Stimulated activated CD8-positive, alpha-beta memory T cell treated with anti-CD3 and anti-CD28 coated beads, Interleukin-4, amount 100 ng/mL, for 1 hour (primary cell): Measurements from ENCODE around the gene GPX4.

Experiments
- DNase-seq, 2 donors: peaks; one replicate each; pipeline ENCODE4 v3.0.0-alpha.2; 2020; ENCODE audit warnings: low read depth in 2 of 2, low spot score in 1 of 2

Gene GPX4

GRCh38 chr19:1068009-1069001, 35.5 kb upstream of the GPX4 start:
- peak in 1 of 2 donors; percentile 57 for DNase-seq

DNA sequence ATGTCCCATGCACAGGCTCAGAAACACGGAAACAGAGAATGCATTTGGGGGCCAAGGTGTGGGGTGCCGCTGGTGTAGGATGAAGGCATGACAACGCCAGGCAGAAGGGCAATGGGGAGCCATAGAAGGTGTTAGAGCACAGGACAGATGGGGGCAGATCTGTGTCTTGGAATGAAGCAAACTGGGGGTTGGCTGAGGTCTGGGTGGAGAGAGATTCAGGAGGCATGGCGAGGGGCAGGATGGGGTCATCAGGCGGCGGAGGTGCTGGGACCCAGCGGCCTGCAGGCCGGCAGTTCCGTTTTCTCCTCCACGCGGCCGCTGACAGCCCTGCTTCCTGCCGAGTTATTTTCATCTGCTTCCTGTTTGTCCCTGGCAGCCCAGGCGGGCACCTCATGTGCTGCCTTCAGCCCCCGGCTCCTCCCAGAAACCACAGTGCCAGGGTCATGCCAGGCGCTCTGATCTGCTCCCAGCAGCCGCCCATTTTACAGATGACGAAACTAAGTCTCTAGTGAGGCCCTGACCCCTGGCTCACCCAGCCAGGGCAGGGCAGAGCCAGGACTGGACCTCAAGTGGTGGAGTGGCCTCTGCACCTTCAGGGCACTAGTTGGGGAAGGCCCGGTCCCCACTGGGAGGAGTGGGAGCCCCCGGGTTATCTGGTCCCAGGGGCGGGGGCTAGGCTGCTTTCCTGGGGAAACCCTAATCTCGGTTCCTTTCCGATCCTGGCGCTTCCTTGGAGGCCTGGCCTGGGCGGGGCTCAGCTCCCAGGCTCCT, 34.6 kb upstream of the GPX4 start:
- peak in 1 of 2 donors; percentile 52 for DNase-seq

GRCh38 chr19:1070576-1070930, 33.2 kb upstream of the GPX4 start:
- no peak for DNase-seq

- no peak for DNase-seq
Observed at GRCh38 chr19:1070931-1071791, 32.6 kb upstream of the GPX4 start.

GRCh38 chr19:1072371-1073015, 31.3 kb upstream of the GPX4 start:
- no peak for DNase-seq

DNA sequence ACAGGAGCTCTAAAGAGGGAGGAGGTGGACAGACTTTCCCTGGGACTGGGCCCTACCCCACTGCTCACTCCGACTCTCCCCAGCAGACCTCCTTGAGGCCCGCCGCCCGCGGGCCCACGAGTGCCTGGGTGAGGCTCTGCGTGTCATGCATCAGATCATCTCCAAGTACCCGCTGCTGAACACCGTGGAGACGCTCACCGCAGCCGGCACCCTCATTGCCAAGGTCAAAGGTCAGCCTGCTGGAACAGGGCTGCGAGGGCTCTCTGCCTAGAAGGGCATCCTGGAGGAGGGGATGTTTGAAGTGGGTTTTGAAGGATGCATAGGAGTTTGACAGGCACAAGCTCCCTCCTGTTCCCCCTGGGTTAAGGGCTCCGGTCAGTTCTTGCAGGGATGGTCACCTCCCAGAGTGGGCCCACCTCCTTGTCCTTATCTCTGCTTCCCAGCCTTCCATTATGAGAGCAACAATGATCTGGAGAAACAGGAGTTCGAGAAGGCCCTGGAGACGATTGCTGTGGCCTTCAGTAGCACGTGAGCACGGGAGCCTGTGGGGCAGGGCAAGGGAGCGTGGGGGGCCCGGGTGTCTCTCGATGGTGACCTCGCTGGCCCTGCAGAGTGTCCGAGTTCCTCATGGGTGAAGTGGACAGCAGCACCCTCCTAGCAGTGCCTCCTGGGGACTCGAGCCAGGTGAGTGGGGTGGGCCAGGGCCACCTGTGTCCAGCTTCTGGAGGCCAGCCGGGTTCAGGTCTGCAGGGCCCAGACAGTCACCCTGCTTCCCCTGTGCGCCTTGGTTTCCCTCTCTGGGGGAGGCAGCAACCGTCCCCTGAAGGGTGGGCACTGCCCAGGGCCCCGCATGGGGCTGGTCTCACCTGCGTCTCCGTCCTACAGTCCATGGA, 30.5 kb upstream of the GPX4 start:
- DNase-seq = no peak

- no peak for DNase-seq
Observed at GRCh38 chr19:1073956-1074517, 29.8 kb upstream of the GPX4 start.

DNA sequence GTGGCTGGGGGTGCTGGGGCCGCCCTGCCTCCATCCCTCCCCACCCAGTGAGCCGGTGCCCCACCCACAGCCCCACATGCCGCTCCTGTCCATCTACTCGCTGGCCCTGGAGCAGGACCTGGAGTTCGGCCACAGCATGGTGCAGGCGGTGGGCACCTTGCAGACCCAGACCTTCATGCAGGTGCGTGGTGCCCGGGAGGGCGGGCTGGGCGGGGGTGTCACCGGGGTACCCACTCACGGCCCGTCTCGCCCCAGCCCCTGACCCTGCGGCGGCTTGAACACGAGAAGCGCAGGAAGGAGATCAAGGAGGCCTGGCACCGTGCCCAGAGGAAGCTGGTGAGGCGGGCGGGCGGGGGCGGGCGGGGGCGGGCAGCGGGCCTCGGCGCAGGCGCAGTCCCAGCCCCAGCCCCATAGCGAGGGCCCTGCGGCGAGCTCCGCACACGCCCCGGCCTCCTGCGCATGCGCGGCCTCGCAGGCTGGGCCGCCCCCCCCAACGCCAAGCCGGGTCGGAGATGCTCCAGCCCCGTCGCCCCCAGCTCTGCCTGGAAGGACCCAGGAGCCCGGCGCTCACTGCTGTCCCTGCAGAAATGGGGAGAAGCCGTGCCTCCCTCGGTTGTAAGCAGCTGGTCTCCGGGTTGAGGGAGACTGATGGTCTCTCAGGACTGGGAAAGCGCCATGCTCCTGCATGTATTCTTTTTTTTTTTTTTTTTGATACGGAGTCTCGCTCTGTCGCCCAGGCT, 29.1 kb upstream of the GPX4 start:
- peak; percentile 95 to 96 for DNase-seq

DNA sequence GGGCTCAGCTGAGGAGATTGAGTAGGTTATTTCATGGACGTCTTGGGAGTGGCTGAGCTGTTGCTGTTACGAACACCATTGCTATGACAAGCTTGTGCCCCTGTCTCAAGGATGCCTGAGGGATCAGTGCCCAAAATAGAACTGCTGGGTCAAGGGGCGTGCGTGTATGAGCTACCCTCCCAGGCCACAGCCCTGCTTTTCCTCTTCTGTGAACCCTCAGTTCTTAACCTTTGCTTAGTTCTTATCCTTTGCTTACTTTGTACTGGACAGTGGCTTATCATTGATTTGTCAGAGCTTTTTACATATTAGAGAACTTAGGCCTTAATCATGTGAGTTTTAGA, 27.8 kb upstream of the GPX4 start:
- no peak for DNase-seq

- DNase-seq = peak; percentile 70 to 83
Observed at GRCh38 chr19:1076951-1077350, 26.8 kb upstream of the GPX4 start.

DNA sequence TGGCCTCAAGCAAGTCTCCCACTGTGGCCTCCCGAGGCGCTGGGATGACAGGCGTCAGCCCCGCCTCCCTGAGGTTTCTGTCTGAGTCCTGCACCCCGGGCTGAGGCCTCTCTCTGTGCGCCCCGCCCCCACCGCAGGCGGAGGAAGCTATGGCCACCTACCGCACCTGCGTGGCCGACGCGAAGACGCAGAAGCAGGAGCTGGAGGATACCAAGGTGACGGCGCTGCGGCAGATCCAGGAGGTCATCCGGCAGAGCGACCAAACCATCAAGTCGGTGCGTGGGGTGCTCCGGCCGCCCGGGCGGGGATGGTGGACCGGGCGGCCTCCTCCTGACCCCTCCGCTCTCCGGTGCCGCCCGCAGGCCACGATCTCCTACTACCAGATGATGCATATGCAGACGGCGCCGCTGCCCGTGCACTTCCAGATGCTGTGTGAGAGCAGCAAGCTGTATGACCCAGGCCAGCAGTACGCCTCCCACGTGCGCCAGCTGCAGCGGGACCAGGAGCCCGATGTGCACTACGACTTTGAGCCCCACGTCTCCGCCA, 24.2 kb upstream of the GPX4 start:
- DNase-seq = no peak

DNA sequence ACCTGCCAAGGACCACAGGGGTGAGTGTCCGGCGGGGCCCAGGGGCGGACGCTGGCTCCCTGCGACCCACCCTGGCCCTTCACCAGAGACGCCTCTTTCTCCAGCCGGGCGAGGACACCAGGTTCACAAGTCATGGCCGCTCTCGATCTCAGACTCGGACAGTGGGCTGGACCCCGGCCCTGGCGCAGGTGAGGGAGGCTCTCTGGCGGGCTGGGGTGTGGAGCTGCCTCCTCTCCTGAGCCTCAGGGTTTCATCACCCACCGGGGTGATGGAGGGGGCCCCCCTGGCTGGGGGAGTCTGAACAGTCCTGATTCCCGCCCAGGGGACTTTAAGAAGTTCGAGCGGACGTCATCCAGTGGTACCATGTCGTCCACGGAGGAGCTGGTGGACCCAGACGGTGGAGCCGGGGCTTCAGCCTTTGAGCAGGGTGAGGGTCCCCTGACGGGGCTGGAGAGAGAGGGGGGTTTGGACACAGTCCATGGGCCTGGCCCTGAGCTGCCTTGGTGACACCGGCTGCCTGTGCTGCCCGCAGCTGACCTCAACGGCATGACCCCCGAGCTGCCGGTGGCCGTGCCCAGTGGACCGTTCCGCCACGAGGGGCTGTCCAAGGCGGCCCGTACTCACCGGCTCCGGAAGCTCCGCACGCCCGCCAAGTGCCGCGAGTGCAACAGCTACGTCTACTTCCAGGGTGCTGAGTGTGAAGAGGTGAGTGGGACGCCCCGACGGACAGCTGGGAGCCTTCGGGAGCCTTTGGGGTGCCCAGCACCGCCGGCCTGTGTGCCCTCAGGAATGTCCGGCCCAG, 23.2 kb upstream of the GPX4 start:
- DNase-seq = no peak

DNA sequence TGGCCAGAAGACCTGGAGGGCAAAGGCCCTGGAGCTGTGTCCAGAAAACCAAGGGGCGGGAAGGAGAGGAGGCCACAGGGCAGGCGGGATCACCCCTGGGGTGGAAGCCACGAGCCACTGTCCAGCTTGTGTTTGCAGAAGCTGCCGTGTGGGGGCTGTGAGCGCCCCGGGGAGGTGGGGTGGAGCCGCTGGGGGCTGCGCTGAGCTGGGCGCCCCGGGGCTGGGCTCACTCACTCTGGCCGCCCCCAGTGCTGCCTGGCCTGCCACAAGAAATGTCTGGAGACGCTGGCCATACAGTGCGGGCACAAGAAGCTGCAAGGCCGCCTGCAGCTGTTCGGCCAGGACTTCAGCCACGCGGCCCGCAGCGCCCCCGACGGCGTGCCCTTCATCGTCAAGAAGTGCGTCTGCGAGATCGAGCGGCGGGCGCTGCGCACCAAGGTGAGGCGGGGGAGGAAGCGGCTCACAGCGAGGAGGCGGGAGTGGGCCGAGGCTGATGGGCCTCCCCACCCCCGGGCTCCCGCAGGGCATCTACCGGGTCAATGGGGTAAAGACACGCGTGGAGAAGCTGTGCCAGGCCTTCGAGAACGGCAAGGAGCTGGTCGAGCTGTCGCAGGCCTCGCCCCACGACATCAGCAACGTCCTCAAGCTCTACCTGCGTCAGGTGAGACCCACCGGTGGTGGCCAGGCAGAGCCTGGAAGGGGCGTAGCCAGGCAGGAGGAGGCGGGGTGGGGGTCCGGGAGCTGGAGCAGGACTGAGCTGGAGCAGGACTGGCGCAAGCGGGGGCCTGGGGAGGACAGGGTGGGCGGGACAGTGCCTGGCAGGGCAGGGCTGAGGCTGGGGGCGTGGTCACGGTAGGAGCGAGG, 22.3 kb upstream of the GPX4 start:
- no peak for DNase-seq

DNA sequence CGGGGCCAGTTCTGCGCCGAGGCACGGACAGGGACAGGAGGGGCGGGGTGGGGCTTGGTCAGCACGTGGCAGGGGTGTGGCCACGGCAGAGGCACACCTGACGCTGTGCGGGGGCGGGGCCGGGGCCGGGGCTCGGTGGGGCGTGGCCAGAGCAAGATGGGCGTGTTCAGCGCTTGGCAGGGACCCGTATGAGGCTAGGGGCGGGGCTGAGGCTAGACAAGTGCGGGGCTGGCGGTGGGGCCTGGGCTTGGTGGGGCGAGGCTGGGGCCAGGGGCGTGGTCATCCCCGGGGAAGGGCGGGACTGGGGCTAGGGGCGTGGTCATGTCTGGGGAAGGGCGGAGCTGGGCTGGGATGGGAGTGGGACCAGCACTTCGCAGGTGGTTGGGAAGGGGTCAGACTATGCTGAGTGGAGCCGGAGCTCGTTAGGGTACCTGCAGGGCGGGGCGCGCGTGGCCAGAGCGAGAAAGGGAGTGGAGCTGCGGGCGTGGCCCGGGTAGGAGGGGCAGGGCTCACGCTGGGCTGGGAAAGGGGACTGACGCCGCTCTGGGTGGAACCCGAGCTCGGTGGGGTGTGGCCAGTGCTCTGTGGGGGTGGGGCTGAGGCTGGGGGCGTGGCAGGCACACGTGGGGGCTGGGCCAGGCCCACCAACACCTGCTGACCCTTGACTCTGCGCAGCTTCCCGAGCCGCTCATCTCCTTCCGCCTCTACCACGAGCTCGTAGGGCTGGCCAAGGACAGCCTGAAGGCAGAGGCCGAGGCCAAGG, 21.4 kb upstream of the GPX4 start:
- peak in 1 of 2 donors; percentile 71 for DNase-seq

- no peak for DNase-seq
Observed at GRCh38 chr19:1082928-1083816, 20.6 kb upstream of the GPX4 start.
